CD4-positive, alpha-beta T cell treated with Interleukin-15 for 1 hour (primary cell): Measurements from ENCODE around the gene HUNK.

Experiments
- DNase-seq: peaks from one replicate; pipeline ENCODE4 v3.0.0-alpha.2; 2020

Gene HUNK

DNA sequence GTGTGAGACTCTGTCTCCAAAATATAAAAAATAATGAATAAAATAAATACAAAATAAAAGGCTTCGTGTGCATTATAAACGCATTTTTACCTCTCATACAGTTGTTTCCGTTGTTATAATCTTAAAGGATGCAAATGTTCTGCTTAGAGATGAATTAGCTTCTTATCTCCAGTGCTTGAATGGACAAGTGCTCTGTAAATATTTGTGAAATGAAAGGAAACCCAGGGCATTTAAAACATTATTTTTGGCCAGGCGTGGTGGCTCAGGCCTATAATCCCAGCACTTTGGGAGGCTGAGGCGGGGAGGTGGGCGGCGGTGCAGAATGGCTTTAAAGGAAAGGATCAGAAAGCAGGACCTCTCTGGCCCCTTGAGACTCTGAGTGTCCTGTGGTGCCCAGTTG is 94.5 kb downstream of the HUNK start:
- DNase-seq, result no peak

DNA sequence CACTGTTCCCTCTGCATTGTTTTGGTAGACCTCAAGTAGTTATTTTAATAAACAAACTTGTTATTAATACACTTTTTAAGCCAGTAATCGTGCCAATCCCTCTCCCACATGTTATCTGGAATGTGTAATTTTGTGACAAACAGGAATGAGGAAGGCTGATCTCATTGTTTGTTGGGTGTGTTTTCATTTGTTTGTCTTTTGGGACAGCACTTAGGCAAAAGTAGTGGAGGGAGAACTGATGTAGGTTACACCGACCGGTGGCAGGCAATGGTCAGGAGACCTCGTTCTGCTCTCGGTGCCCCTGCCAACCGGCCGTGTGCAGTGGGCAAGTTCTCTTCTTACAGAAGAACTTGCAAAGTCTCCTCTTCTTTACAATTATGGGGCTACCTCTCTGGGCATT is 99.8 kb downstream of the HUNK start:
- DNase-seq, result no peak

DNA sequence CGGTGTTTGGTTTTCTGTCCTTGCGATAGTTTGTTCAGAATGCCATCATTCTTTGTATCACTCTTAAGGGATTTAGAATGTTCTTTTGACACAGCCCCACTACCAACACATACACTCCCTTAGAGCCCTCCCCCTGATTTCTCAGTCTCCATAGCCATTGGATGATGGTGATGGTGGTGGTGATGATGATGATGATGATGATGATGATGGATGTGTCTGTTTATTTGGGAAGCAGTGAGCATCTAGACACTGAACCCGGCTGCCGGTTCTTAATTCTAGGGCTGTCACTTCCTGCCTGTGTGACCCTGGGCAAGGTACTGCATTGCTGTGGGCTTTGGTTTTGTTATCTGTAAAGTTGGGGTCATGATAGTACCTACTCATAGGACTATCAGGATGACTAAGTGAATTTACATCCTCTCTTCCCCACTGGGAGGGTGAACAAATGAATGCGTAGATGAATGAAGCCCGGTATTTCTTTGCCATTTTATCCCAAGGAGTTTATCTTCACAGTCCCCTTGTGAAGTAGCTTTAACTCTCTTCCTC is 100.7 kb downstream of the HUNK start:
- DNase-seq, result no peak

DNA sequence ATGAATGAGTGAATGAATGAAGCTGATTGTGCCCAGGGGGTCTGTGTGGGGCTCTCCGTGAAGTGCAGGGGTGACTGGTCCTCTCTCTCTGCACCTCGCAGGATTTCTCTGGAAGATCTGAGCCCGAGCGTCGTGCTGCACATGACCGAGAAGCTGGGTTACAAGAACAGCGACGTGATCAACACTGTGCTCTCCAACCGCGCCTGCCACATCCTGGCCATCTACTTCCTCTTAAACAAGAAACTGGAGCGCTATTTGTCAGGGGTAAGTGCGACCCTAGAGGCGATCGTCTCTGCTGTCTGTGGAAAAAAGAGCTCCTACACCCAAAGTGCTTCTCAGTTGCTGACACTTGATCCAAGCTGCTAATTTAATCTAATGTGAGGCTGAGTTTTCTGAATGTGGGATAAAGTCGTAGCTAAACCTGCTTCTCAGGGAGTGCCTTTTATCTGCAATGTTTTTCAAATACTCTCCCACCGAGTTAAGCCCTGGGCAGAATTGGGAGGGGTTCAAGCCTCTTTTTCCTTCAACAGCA is 101.7 kb downstream of the HUNK start:
- peak; percentile 29 for DNase-seq

DNA sequence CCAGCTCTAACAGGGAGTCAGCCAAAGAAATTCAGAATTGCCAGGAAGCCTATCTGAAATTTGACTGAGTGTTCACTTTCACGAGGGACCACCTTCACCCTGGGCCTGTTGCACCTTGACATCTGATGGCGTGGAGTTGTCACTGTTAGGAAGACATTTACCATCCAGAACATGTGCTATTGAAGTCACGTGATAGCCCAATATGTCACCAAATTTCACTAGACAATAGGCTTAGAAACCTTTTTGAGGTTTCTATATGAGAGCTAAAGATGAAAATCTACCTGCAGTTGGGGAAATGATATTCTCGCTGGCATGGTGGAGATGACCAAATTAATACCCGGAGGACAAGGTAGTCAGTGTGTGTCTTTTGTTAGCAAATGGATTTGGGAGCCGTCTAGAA is 102.7 kb downstream of the HUNK start:
- DNase-seq, result no peak

DNA sequence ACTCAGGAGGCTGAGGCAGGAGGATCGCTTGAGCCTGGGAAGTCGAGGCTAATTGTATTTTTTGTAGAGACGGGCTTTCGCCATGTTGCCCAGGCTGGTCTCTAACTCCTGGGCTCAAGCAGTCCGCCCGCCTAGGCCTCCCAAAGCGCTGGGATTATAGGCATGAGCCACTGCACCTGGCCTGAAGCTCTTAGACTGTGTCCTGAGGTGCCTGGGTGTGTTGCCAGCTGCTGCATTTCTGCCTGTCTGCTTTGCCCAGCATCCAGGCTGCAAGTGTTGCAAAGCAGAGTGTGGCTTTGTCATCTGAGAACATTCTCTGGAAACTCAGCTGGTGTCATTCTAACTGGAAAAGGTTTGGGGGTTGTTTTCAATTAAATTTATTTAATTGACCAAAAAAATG is 105.0 kb downstream of the HUNK start:
- no peak for DNase-seq

DNA sequence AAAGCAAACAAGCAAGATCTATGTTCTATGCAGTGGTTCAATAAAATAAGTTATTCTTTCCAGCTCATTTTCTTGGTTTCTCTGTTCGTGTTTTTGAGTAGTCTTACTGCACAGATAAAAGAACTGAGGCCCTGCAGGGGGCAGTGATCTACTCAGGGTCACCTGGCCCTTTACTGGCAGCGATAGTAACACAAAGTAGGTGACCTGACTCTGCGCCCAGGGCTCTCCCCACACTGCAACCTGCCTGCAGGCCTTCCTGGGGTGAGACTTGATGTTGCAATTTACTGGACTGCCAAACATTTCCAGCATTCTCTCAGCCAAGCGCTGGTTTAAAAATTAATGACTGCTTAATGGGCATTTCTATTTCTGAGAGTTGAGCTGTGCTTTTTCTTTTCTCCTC is 110.3 kb downstream of the HUNK start:
- DNase-seq, result no peak

DNA sequence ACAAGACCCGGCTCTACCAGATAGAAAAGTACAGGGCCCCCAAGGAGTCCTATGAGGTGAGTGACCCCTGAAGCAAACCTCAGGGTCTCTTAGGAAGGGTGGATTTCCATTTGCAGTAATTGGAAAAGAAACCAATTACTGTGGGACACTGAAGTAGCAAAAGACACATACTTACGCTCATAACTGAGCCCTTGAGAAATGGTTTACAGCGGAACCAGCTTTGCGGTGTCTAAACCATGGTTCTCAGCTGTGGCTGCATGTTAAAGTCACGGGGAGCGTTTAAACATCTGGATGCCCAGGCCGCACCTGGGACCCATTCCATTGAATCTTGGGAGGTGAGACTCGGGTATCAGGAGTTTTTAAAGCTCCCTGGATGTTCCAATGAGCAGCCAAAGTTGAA is 110.7 kb downstream of the HUNK start:
- DNase-seq, result no peak

DNA sequence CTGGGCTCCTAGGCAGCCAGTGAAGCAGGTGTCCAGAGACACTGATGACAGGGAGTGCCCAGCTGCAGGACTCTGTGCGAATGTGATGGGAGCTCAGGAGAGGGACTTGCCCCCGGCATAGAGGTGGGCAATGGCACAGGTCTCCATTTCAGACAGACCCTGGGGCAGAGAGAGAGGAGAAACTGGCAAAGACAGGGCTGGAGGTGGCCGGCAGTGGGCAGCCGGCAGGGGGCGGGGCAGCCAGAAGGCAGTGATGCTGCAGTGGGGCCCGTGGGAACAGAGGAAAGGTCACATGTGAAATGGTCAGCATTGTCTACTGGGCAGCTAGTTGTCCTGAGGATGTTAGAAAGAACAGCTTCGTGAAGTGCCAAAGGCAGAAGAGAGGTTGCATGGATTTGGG is 112.6 kb downstream of the HUNK start:
- DNase-seq, result no peak

DNA sequence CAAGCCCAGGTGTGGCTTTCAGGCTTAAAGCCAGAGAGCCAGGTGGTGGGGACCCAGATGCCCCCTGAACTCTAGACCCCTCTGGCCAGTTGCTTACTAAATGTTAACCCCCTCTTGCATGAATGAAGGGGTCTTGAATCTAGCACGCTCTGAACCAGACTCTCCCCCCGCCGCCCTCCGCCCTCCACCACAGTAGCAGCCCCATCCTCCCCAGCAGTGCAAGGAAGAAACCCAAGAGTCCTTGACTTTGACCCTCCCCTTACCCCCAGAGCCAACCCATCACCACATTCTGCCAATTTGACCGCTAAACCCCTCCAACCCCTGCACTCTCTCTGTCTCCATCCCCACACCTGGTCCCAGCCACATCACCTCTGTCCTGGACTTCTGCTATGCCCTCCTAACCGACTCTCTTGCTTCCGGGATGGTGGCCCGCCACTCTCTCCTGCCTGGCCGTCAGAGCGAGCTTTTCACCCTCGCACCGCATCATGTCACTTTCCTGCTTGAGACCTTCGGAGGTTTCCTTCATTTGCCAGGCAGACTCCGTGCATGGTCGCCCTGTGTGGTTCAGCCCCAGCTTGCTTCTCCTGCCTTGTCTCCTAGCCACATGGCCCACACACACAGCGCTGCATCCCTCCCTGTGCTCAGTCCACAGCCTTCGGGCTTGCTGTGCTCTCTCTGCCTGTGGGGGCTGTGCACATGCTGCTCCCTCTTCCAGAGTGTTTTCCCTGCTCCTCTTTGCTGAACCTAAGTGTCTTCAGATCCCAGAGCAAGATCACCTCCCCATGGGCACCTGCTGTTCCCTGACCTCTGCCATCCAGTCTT is 113.4 kb downstream of the HUNK start:
- DNase-seq, result no peak

DNA sequence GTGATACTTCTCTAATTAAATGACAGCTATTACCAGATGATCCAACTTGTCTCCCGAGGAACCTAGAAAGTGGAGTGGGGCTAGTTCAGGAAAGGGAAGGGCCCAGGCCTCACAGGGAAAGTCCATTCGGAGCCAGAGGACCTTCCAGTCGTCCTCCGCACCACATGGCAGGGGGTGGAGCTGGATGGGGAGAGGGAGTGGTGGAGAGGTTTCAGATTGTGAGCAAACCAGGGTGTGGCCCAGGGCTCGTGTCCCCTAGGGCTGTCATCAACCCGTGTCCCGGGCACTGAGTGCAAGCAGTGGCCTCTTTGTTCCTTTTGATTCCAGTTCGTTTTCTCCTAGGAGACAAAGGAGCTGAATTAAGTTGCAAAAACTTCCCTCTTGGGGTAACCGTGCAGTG is 114.9 kb downstream of the HUNK start:
- no peak for DNase-seq

DNA sequence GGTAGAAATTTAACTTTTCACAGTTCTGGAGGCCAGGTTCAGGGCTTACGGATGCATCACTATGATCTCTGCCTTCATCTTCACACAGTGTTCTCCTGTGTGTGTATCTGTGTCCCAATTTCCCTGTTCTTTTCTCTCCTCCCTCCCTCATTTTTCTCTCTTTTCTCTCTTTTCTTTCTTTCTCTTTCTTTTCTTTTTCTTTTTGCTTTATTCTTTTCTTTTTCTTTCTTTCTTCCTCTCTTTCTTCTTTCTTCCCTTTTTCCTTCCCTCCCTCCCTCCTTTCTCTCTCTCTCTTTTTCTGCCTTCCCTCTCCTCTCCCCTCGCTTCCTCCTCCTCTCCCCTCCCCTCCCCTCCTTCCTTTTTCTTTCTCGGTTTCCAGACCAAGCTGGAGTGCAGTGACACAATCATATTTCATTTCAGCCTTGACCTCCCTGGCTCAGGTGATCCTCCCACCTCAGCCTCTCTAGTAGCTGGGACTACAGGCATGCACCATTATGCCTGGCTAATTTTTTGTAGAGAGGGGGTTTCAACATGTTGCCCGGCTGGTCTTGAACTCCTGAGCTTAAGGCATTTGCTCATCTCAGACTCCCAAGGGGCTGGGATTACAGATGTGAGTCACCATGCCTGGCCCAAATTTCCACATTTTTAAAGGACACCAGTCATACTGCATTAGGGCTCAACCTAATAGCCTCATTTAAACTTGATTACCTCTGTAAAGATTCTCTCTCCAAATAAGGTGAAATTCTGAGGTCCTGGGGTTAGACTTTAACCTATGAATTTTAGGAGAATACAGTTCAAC is 115.9 kb downstream of the HUNK start:
- no peak for DNase-seq

DNA sequence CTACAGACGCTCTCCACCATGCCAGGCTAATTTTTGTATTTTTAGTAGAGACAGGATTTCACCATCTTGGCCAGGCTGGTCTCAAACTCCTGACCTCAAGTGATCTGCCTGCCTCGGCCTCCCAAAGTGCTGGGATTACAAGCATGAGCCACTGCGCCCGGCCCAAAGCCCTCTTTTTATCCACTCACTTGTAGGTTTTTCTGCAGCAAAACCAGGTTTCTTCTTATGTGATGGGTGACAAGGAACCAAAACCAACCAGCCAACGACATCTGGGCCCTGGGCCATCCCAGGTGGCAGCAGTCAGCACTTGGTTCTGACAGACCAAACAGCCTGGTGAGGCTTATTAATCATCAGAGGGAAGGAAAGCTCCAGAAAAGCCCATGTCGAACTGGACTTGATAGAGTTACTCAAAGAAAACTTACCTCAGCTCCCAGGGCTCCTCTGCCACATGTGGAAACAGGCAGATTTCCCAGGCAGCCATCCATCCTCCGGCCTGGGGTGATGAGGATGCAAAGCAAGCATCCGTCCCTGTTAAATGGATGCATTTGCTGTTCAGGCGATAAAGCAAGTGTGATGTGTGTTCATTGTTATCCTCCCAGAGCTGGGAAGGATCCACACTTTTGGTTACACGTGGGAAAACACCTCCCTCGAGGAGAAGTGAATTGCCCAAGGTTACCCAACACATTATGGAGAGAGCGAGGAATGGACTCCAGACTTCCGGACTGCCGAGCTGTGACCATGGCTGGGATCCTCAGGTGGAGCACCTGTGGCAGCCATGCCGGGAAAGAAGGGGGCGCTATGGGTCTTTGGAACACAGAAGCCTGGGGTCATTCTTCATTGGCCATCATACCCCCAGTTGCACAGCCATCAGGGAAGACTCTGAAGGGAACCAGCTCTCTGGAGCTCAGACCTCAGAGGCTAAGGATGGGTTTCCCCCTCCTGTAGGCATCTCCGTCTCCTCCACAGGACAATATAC is 118.8 kb downstream of the HUNK start:
- DNase-seq, result no peak

DNA sequence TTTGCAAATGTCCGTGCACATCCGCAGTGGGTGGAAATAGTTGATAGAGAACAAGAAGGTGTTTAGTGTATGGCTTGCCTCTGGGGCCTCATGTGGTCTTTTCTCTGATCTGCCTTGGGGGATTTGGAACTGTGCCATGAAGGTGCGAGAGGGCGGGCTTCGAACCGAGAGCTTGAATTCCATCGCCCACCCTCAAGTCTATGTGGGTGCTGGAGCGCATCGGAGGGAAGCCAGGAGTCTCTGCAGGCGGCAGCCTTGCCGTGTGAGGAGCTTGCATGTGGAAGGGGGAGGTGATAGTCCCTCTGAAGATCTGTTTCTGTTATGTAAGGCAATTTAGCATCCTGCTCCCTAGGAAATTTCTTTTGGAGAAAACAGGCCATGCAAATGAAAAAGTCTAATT is 119.6 kb downstream of the HUNK start:
- DNase-seq, result no peak

DNA sequence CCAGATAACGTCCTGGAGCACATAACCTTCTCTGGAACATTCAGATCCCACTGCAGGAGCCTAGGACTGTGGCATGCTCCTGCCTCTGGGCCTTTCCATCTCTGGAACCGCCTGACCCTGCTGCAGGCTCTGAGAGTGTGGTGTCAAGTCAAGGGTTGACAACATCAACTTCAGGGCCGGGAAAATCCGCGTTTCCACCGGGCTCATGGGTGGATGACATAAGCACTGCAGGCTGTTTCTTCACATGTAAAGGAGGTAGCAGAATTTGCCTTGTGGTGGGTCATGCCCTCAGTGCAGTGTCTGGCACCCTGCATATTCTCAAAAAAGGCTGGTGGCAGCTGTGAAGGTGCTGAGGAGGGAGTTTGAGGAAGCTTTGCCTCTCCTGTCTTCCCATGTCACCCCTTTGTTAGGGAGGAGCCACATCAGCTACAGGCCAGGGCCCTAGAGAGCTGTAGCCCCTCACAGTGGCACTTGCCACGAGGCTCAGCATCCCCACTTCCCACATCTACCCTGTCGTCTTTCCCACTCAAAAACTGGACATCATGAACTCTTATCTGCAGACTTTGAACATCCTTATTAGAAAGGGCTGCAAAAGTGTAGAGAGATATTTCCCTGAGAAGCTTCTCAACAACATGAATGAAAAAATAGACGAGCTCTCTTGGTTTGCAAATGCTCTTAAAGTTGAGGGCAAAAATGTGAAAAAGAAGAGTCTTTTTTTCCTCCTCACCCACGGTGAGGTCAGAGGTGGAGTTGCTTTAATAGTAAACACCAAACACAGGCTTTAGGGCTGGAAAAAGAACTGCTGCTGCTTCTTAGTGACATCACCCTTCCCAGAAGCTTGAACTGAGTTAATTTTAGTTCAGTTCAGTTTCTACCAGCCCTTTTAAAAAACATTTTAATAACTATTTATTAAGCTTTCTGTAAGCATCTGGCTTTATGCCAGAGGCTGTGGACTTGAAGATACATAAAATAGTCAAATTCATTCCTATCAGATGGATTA is 121.3 kb downstream of the HUNK start:
- no peak for DNase-seq

DNA sequence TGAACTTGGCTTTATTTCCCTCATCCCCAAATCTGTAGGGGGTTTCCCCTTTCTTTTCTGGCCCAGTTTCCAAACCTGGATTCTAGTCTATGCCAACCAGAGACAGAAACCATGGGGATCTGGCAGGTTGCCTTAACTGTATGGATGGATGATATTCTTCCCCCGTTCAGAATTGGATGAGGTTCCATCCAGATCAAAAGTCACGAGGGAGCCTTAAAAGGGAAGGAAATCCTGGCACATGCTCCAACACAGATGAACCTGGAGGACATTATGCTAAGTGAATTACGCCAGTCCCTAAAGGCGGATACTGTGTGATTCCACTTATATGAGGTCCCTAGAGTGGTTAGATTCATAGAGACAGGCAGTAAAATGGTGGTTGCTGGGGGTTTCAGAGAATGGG is 124.4 kb downstream of the HUNK start:
- DNase-seq, result no peak

DNA sequence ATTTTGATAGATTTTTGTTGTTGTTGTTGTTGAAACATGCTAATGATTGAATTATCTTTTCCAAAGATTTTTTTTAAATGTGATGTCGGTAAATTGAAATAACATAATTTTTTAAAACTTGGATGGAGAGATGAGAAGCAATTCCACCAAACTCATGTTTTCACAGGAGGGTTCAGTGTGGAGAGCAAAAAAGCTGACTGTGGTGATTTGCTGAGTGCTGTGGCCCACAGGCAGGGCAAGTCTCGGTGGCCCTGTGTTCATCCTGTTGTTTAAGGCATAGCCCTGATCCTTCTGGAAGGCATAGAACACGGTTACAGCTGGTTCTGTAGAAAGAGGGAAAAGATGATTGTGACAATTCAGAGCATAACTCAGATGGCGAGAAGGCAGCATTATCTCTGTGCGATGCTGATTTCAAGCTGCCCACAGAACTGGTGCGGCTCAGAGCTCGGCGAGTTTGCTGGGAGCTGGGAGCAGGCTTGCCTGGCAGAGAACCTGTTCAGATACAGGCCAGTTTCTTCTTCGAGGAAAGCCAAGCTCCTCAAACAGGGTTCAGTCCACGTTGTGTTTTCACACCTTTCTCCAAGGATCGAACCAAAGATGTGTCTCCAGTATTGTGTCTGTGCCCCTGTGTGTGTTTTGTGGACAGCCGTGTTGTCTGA is 127.1 kb downstream of the HUNK start:
- DNase-seq, result no peak

DNA sequence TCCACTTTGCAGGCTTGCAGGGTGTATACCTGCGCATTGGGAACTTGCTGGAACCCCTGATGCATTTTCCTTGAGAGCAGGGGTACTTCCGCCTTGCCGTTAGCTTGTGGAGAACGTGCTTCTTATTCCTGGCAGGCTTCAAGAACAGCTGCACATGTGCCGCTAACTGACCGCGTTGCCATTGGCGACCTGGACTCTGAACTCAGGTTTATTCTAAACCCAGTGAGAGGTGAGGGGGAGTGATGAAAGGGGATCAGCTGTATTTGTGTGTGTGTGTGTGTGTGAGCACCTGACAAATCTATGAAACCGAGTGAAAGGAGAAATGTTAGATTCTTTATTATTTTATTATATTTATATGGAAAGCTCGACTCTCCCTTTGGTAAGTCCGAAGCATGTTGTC is 128.6 kb downstream of the HUNK start:
- DNase-seq, result no peak

DNA sequence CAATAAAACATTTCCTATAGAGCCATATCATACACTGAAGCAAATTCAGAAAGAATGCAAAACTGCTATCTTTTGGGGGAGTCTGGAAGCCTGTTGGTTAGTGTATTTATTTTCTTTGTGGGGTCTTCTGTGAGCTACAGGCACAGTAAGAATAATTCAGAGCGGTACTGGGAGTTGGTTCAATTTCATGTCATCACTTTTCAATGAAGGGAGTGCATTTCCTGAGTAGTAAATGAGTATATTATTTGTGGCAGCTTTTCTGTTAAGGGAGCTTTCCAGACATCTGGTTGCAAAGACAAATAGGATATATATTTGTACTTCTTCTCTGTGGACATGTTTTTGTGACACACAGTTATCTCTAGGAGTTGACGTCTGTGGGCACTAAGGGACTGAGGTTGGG is 130.6 kb downstream of the HUNK start:
- DNase-seq, result no peak

DNA sequence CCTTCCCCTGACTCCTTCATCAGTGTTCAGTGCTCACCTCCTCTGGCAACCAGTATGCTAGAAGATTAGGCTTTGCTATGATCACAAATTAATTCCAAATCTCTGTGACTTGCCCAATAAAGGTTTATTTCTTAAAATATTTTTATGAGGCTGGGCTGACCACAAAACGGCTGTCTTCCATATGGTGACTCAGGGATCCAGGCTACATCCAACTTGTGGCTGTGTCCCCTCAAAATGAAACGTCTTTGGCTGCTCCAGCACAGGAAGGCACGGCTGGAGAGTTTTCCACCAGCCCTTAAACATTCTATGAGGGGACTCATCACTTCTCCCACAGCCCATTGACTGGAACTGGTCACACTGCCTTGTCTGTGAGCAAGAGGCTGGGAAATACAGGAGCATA is 131.5 kb downstream of the HUNK start:
- no peak for DNase-seq

DNA sequence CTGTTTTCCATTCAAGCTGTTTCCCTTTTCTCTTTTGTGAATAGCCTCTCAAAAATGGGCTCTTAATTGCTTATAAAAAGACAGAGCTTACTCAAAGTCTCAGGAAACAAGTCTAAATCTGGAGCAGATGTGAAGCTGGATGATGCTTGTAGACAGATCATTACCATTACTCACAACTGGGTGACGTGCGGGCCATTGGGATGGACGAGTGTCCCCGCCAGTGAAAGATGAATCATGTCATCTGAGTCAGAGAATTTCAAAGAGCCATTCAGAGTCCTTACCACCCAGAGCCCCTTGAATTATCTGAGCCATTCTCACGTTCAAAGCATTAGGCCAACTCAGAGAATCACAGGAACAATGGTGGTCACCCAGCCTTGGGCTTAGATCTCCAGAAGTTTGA is 134.6 kb downstream of the HUNK start:
- no peak for DNase-seq
